Measurements from ENCODE around the gene MAGED2.
"Not testable (repeated sequence)": the region's sequence is repeated elsewhere in the genome, so short reads cannot be mapped to it uniquely, and the experiment has no call there.

Gene MAGED2

DNA sequence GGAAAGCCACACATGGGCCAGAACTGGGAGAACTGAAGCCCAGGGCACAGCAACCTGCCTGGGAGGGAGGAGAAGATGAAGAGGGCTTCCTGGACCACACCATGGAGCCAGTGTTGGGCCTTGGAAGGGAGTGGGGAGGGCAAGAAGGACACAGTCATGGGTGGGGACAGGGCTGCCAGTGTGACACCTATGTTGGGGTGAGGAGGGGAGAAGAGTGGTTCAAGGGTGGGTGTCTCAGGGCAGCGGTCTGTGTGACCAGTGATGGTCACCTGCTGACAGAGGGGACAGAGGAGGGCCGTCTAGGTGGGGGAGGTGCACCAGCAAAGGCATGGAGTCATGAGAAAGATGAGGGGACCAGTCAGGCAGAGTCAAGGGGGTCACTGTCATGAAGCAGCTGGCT is 13.8 kb downstream of the MAGED2 start:
- no peaks in the 10 kb centered on the region for H3K9me3 ChIP-seq (ENCODE audit: control insufficient read depth, insufficient read depth, low read length)
- no peak overlapping the region for H3K9ac ChIP-seq (ENCODE audit: low read depth, low read length)
- H3K4me1 ChIP-seq (ENCODE audit: control insufficient read depth, insufficient read depth, low read length) = no peaks in the 10 kb centered on the region
- no peak overlapping the region for H3K4me3 ChIP-seq (ENCODE audit: low read depth, low read length)
- H3K27me3 ChIP-seq (ENCODE audit: control insufficient read depth, insufficient read depth, low read length) = no peaks in the 10 kb centered on the region
- no peaks in the 10 kb centered on the region for H3K36me3 ChIP-seq (ENCODE audit: control insufficient read depth, insufficient read depth, low read length)

DNA sequence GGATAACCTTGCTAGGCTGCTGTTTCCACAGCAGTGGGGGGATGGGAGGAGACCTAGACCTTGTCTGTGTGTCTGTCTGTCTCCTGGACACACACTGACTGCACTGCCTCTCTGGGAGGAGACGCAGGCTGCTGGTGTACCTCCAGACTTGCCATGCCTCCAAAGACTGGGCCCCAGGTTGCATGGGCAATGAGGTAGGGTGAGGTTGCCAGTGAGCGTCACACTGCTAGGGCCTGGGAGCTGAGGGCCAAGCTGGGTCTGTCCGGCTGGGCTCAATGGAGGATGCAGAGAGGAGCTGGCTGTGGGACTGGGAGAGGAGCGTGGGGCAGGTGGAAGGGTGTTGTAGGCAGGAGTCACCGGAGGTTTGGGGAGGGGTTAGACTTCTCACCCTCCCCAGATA is 16.6 kb downstream of the MAGED2 start:
- no peak overlapping the region for H3K9ac ChIP-seq (ENCODE audit: low read depth, low read length)
- H3K4me3 ChIP-seq (ENCODE audit: low read depth, low read length) = no peak overlapping the region
- H3K9me3 ChIP-seq (ENCODE audit: control insufficient read depth, insufficient read depth, low read length) = no peaks in the 10 kb centered on the region
- no peaks in the 10 kb centered on the region for H3K27me3 ChIP-seq (ENCODE audit: control insufficient read depth, insufficient read depth, low read length)
- no peaks in the 10 kb centered on the region for H3K4me1 ChIP-seq (ENCODE audit: control insufficient read depth, insufficient read depth, low read length)
- H3K36me3 ChIP-seq (ENCODE audit: control insufficient read depth, insufficient read depth, low read length) = no peaks in the 10 kb centered on the region

DNA sequence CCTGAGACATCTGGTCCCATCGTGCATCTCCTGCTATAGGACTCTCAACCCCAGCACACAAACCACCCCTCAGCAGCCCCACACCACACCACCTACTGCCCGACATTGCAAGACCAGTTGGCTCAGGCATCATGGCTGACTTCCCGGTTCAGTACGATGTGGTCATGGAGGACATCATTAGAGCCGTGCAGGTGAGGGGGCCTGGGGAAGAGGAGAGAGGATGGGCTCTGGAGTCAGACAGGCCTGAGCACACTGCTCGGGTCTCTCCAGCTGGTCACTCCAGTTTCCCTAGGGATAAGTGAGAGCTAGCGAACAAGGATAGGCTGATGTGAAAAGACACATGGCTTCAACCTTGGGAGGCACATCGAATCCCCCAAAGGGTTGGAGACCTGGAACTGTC is 17.2 kb downstream of the MAGED2 start:
- Histone ChIP-seq H3K9me3 (ENCODE audit: control insufficient read depth, insufficient read depth, low read length) (no peaks in the 10 kb centered on the region), H3K36me3 (ENCODE audit: control insufficient read depth, insufficient read depth, low read length) (no peaks in the 10 kb centered on the region), H3K27me3 (ENCODE audit: control insufficient read depth, insufficient read depth, low read length) (no peaks in the 10 kb centered on the region), H3K4me3 (ENCODE audit: low read depth, low read length) (no peak overlapping the region), H3K9ac (ENCODE audit: low read depth, low read length) (no peak overlapping the region), H3K4me1 (ENCODE audit: control insufficient read depth, insufficient read depth, low read length) (no peaks in the 10 kb centered on the region)

DNA sequence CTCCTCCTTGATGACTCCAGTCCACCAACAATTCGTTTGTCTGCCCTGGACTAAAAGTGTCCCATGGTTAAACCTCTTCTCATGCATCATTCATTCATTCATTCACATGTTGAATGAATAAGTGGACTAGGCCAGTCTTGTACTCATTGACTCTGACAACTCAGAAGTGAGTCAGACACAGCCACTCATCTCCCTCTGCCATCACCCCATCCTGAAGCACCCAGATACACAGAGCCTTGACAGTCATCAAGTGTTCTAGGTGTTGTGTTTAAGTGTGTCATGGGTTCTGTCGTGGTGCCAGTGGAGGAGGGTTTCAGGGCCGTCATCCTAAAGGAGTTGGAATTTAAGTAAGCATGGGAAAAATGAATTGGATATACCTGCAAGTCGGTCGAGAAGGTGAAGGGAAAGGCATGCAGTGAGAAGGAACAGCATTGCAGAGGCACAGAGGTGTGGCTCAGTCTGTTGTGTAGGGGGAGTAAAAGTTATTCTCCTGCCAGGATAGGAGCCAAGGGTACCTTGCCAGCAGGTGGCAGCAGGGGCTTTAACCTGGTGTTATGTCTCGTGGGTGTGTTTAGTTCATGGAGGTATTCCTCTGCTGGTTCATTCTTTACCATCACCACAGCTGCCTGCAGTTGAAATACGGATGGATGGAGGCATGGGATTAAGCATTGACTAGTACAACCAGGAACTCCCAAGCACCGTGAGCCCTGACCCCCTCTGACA is 18.3 kb downstream of the MAGED2 start:
- H3K9ac ChIP-seq (ENCODE audit: low read depth, low read length) = no peak overlapping the region
- no peaks in the 10 kb centered on the region for H3K9me3 ChIP-seq (ENCODE audit: control insufficient read depth, insufficient read depth, low read length)

DNA sequence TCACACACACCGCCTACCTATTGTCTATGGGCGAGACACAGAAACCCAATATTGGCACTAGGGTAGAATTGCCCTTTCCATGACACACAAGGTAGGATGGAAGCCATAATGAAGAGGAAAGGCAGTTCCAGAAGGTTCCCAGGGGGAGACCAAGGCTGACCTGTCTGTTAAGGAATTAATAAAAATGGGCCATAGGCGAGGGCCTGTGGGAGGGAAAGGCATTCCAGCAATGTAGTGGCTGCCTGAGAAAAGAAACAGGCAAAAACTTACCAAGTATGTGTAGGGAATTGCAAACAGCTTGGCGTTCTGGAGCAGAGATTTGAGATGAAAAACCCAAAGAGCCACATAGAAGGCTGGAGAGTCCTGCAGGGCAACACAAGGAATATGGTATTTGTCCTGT is 19.1 kb downstream of the MAGED2 start:
- Histone ChIP-seq H3K27me3 (ENCODE audit: control insufficient read depth, insufficient read depth, low read length) (no peaks in the 10 kb centered on the region), H3K4me3 (ENCODE audit: low read depth, low read length) (no peak overlapping the region), H3K9me3 (ENCODE audit: control insufficient read depth, insufficient read depth, low read length) (no peaks in the 10 kb centered on the region), H3K36me3 (ENCODE audit: control insufficient read depth, insufficient read depth, low read length) (no peaks in the 10 kb centered on the region), H3K4me1 (ENCODE audit: control insufficient read depth, insufficient read depth, low read length) (no peaks in the 10 kb centered on the region), H3K9ac (ENCODE audit: low read depth, low read length) (no peak overlapping the region)

More for the DNA sequence above, 18.3 kb downstream of the MAGED2 start:
- no peaks in the 10 kb centered on the region for H3K4me1 ChIP-seq (ENCODE audit: control insufficient read depth, insufficient read depth, low read length)
- no peaks in the 10 kb centered on the region for H3K27me3 ChIP-seq (ENCODE audit: control insufficient read depth, insufficient read depth, low read length)
- no peaks in the 10 kb centered on the region for H3K36me3 ChIP-seq (ENCODE audit: control insufficient read depth, insufficient read depth, low read length)
- no peak overlapping the region for H3K4me3 ChIP-seq (ENCODE audit: low read depth, low read length)

DNA sequence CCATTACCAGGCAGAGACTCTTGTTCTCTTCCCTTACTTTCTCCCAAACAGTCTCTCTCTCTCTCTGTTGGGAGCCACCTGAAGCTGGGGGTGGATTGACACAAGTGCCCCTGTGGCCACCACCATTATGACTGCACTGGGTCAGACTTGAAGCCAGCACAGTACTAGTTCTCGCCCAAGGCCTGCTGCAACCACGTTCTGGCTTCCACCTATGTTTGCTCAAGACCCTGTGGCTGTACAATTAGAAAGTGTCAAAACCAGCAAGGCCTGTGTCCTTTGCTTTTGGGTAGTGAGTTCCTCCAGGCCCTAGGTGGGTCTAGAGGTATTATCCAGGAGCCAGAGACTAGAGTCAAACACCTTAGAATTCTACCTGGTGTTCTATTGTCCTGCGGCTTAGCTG is 31.0 kb downstream of the MAGED2 start:
- no peaks in the 10 kb centered on the region for H3K27me3 ChIP-seq (ENCODE audit: control insufficient read depth, insufficient read depth, low read length)
- no peak overlapping the region for H3K4me3 ChIP-seq (ENCODE audit: low read depth, low read length)
- no peaks in the 10 kb centered on the region for H3K9me3 ChIP-seq (ENCODE audit: control insufficient read depth, insufficient read depth, low read length)
- peaks cover 4% of the 10 kb centered on the region for H3K4me1 ChIP-seq (ENCODE audit: control insufficient read depth, insufficient read depth, low read length)
- no peak overlapping the region for H3K9ac ChIP-seq (ENCODE audit: low read depth, low read length)
- H3K36me3 ChIP-seq (ENCODE audit: control insufficient read depth, insufficient read depth, low read length) = no peaks in the 10 kb centered on the region

DNA sequence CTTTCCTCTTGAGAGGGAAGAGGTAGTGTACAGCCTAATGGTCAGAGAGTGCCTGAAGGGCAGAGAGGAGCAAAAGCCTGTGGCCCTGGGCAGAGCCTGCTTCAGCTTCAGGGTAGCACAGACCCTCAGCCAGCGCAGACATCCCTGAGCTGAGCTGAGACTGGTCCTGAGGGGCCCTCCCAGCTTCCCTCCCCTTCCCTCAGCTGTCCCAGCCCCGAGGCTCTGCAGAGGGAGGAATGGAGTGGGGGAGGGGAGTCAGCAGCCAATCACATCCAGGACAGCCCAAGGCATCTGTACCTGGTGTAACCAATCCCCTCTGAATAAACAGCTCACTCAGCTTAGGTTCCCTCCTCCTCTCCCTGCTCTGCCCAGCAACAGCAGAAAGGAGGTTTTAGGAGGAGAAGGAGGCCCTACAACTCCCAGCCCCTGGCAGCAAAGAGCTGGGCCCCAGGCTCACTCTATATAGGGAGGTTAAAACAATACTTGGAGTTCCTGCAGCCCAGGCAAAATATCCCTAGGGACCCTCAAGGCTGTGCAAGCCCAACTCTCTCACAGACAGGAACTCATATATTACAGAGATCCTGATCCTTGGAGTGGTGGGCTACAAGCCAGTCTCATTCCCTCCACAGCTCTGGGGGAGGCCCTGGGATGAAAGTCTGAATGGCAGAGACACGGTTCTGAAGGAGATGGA is 33.8 kb downstream of the MAGED2 start:
- not testable (repeated sequence) for H3K9ac ChIP-seq (ENCODE audit: low read depth, low read length)

DNA sequence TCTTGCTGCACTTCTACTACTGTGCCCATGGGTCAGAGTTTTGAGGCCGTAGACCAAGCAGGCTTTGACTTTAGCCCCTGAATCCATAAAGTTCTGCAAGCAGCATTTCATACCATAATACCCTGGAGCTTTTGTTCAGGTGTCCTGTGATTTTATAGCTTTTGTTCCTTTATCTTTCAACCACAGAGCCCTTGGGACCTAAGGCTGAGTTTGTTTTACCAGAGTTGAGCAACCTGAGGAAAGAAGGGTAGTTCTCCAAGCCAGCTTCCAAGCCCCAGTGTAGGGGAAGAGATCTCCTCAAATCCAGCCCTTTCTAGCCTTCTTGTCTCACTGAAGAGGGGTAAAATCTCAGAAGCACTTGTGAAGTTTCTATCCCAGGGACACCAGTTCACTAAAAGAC is 35.1 kb downstream of the MAGED2 start:
- Histone ChIP-seq H3K9ac (ENCODE audit: low read depth, low read length) (no peak overlapping the region), H3K4me3 (ENCODE audit: low read depth, low read length) (no peak overlapping the region), H3K36me3 (ENCODE audit: control insufficient read depth, insufficient read depth, low read length) (no peaks in the 10 kb centered on the region), H3K27me3 (ENCODE audit: control insufficient read depth, insufficient read depth, low read length) (no peaks in the 10 kb centered on the region), H3K9me3 (ENCODE audit: control insufficient read depth, insufficient read depth, low read length) (no peaks in the 10 kb centered on the region), H3K4me1 (ENCODE audit: control insufficient read depth, insufficient read depth, low read length) (peaks cover 4% of the 10 kb centered on the region)

More for the DNA sequence above, 33.8 kb downstream of the MAGED2 start:
- H3K36me3 ChIP-seq (ENCODE audit: control insufficient read depth, insufficient read depth, low read length); H3K4me3 ChIP-seq (ENCODE audit: low read depth, low read length); H3K9me3 ChIP-seq (ENCODE audit: control insufficient read depth, insufficient read depth, low read length); H3K4me1 ChIP-seq (ENCODE audit: control insufficient read depth, insufficient read depth, low read length); H3K27me3 ChIP-seq (ENCODE audit: control insufficient read depth, insufficient read depth, low read length): not testable (repeated sequence)

DNA sequence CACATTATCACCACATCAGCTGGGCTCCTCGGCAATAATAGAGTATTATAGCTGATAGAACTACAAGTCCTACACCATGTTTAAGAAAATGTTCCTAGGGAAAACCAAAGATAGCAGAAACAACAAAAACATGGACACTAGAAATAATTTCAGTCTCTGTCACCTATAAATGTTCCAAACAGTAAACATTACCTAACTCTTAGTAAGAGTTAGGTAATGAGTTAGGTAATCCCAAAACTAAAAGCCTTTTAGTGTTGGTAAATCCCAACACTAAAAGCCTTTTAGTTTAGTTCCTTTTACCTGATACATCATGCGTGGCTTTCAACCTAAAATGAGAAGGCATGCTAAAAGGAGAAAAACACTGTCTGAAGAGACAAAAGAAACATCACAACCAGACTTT is 35.5 kb downstream of the MAGED2 start:
- Histone ChIP-seq H3K27me3 (ENCODE audit: control insufficient read depth, insufficient read depth, low read length) (no peaks in the 10 kb centered on the region), H3K4me1 (ENCODE audit: control insufficient read depth, insufficient read depth, low read length) (peaks cover 4% of the 10 kb centered on the region), H3K4me3 (ENCODE audit: low read depth, low read length) (no peak overlapping the region), H3K9ac (ENCODE audit: low read depth, low read length) (no peak overlapping the region), H3K9me3 (ENCODE audit: control insufficient read depth, insufficient read depth, low read length) (no peaks in the 10 kb centered on the region), H3K36me3 (ENCODE audit: control insufficient read depth, insufficient read depth, low read length) (no peaks in the 10 kb centered on the region)

DNA sequence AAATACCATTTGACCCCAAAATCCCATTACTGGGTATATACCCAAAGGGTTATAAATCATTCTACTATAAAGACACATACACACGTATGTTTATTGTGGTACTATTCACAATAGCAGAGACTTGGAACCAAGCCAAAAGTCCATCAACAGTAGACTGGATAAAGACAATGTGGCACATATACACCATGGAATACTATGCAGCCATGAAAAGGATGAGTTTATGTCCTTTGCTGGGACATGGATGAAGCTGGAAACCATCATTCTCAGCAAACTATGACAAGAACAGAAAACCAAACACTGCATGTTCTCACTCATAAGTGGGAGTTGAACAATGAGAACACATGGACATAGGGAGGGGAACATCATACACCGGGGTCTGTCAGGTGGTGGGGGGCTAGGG is 40.2 kb downstream of the MAGED2 start:
- not testable (repeated sequence) for H3K9me3 ChIP-seq (ENCODE audit: control insufficient read depth, insufficient read depth, low read length); H3K4me3 ChIP-seq (ENCODE audit: low read depth, low read length); H3K9ac ChIP-seq (ENCODE audit: low read depth, low read length); H3K27me3 ChIP-seq (ENCODE audit: control insufficient read depth, insufficient read depth, low read length); H3K36me3 ChIP-seq (ENCODE audit: control insufficient read depth, insufficient read depth, low read length); H3K4me1 ChIP-seq (ENCODE audit: control insufficient read depth, insufficient read depth, low read length)

DNA sequence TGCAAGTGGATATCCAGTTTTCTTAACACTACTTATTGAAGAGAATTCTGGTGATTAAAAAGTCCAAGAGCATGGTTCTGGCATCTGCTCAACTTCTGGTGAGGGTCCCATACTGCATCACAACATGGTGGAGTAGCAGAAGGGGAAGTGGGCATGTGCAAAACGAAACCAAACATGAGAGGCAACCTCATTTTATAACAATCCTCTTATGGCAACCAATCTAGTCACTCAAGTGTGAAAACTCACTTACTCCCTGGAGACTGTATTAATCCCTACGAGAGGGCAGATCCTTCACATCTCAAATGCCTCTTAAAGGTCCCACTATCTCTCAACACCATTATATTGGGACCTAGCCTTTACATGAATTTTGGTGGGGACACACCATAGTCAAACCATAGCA is 57.7 kb downstream of the MAGED2 start:
- no peak overlapping the region for H3K9ac ChIP-seq (ENCODE audit: low read depth, low read length)

More for the DNA sequence above, 57.7 kb downstream of the MAGED2 start:
- Histone ChIP-seq H3K36me3 (ENCODE audit: control insufficient read depth, insufficient read depth, low read length) (no peaks in the 10 kb centered on the region), H3K27me3 (ENCODE audit: control insufficient read depth, insufficient read depth, low read length) (no peaks in the 10 kb centered on the region), H3K9me3 (ENCODE audit: control insufficient read depth, insufficient read depth, low read length) (no peaks in the 10 kb centered on the region), H3K4me1 (ENCODE audit: control insufficient read depth, insufficient read depth, low read length) (no peaks in the 10 kb centered on the region), H3K4me3 (ENCODE audit: low read depth, low read length) (no peak overlapping the region)

Data from iPS-15b (cell line).